OCI-LY3 (cell line): ENCODE results near the gene ARHGAP18.

ENCODE experiments used
- EZH2phosphoT487 ChIP-seq: fragments of 200-600 bp; shearing (Covaris generic); IDR thresholded peaks from 2 replicates; pipeline ENCODE4 v1.6.1; 2018; ENCODE audit warnings: antibody characterized with exemption, mixed run types, low read depth
- TF ChIP-seq, protein P1 (sequence below): fragments of 200-600, 300-600 bp; sonication (generic); IDR thresholded peaks from 2 replicates; pipeline ENCODE4 v1.5.1; 2014; ENCODE audit warnings: antibody characterized with exemption, low read length, low read depth

DNA sequence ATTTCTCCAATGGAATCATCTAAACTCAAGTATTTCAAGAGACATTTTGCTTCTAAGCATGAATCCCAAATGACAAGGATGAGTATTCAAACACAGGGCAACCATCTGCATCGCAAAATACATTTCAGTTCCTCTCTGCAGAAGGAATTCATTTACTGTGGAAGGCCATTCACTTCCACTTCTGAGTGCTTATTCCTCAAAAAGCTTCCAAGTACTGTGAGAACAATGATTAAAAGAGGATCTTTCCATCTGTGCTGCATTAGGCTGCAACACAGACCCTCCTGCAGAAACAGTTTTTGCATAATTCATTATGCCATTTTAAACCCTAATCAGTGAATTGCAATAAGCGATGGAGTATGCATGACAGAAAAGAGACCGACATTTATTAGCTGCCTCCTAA, 52.5 kb downstream of the ARHGAP18 start:
- TF ChIP-seq, protein P1, sequence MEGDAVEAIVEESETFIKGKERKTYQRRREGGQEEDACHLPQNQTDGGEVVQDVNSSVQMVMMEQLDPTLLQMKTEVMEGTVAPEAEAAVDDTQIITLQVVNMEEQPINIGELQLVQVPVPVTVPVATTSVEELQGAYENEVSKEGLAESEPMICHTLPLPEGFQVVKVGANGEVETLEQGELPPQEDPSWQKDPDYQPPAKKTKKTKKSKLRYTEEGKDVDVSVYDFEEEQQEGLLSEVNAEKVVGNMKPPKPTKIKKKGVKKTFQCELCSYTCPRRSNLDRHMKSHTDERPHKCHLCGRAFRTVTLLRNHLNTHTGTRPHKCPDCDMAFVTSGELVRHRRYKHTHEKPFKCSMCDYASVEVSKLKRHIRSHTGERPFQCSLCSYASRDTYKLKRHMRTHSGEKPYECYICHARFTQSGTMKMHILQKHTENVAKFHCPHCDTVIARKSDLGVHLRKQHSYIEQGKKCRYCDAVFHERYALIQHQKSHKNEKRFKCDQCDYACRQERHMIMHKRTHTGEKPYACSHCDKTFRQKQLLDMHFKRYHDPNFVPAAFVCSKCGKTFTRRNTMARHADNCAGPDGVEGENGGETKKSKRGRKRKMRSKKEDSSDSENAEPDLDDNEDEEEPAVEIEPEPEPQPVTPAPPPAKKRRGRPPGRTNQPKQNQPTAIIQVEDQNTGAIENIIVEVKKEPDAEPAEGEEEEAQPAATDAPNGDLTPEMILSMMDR: no peak
- TF ChIP-seq EZH2phosphoT487: no peak
